ENCODE data around the gene MYH15.
"Not testable (repeated sequence)": the region's sequence is repeated elsewhere in the genome, so short reads cannot be mapped to it uniquely, and the experiment has no call there.

MYH15 gene

GRCh38 chr3:108387063-108387462 lies 123.3 kb downstream of the MYH15 start:
- DNase-seq (ENCODE audit: low spot score) = no peak

GRCh38 chr3:108383306-108383705 lies 127.1 kb downstream of the MYH15 start:
- DNase-seq (ENCODE audit: low spot score) = no peak

- DNase-seq (ENCODE audit: low spot score) = no peak
These were observed 128.8 kb downstream of the MYH15 start for GRCh38 chr3:108381529-108382140.

- no peak for DNase-seq (ENCODE audit: low spot score)
These were observed 130.1 kb downstream of the MYH15 start for GRCh38 chr3:108380128-108380795.

- not testable (repeated sequence) for DNase-seq (ENCODE audit: low spot score)
These were observed 131.4 kb downstream of the MYH15 start for GRCh38 chr3:108378952-108379342.

GRCh38 chr3:108378153-108378951 lies 132.0 kb downstream of the MYH15 start:
- no peak for DNase-seq (ENCODE audit: low spot score)

GRCh38 chr3:108377384-108377783 lies 133.0 kb downstream of the MYH15 start:
- no peak for DNase-seq (ENCODE audit: low spot score)

- DNase-seq (ENCODE audit: low spot score) = no peak
These were observed 134.4 kb downstream of the MYH15 start for GRCh38 chr3:108376026-108376425.

- no peak for DNase-seq (ENCODE audit: low spot score)
These were observed 151.4 kb downstream of the MYH15 start for GRCh38 chr3:108359011-108359410.

- DNase-seq (ENCODE audit: low spot score) = no peak
These were observed 153.4 kb downstream of the MYH15 start for GRCh38 chr3:108357042-108357441.

GRCh38 chr3:108354562-108354961 lies 155.8 kb downstream of the MYH15 start:
- no peak for DNase-seq (ENCODE audit: low spot score)

GRCh38 chr3:108352176-108352575 lies 158.2 kb downstream of the MYH15 start:
- no peak for DNase-seq (ENCODE audit: low spot score)

GRCh38 chr3:108346301-108347227 lies 163.8 kb downstream of the MYH15 start:
- DNase-seq (ENCODE audit: low spot score) = no peak

GRCh38 chr3:108345492-108346205 lies 164.7 kb downstream of the MYH15 start:
- DNase-seq (ENCODE audit: low spot score) = no peak

- no peak for DNase-seq (ENCODE audit: low spot score)
These were observed 166.9 kb downstream of the MYH15 start for GRCh38 chr3:108343491-108343890.

- DNase-seq (ENCODE audit: low spot score) = peak; percentile 37
These were observed 167.4 kb downstream of the MYH15 start for GRCh38 chr3:108342837-108343486.

GRCh38 chr3:108341911-108342310 lies 168.5 kb downstream of the MYH15 start:
- no peak for DNase-seq (ENCODE audit: low spot score)

- no peak for DNase-seq (ENCODE audit: low spot score)
These were observed 171.4 kb downstream of the MYH15 start for GRCh38 chr3:108338901-108339545.

- DNase-seq (ENCODE audit: low spot score) = no peak
These were observed 175.7 kb downstream of the MYH15 start for GRCh38 chr3:108334701-108335100.

- no peak for DNase-seq (ENCODE audit: low spot score)
These were observed 176.4 kb downstream of the MYH15 start for GRCh38 chr3:108333961-108334360.

Data from kidney capillary endothelial cell (primary cell).